ENCODE results near the gene CHST8. TPM values are rescaled to one million over a fixed set of nuclear protein-coding genes. Genes with fewer than 3 reads are reported as not detected.

Gene CHST8
- polyA plus RNA-seq, 1 experiment, result not detected

GRCh38 chr19:33810821-33811220, 189.1 kb downstream of the CHST8 start:
- no peak for TF ChIP-seq CTCF (IDR thresholded peaks at IDR 0.05; ENCODE audit: low read depth, low read length)
- Histone ChIP-seq H3K27me3 (ENCODE audit: control insufficient read depth, insufficient read depth, low read length) (no peaks in the 10 kb centered on the region), H3K9me3 (ENCODE audit: control insufficient read depth, insufficient read depth, low read length) (no peaks in the 10 kb centered on the region; the same call in 1 of the 2 replicates), H3K4me3 (ENCODE audit: low read depth, low read length) (no peak overlapping the region), H3K27ac (ENCODE audit: low read depth, low read length) (no peak overlapping the region)
- DNase-seq (ENCODE audit: low read depth, low spot score), result no peak
- ChIA-PET CTCF (interaction anchor here (1.7 kb wide), 1 partner anchor 16 kb away, joined by 6 read pairs; no protein-coding TSS in a partner anchor), POLR2A (no interaction called here)

- Histone ChIP-seq H3K27me3 (ENCODE audit: control insufficient read depth, insufficient read depth, low read length) (no peaks in the 10 kb centered on the region), H3K9me3 (ENCODE audit: control insufficient read depth, insufficient read depth, low read length) (no peaks in the 10 kb centered on the region; the same call in 1 of the 2 replicates), H3K27ac (ENCODE audit: low read depth, low read length) (no peak overlapping the region), H3K4me3 (ENCODE audit: low read depth, low read length) (no peak overlapping the region)
- TF ChIP-seq CTCF (IDR thresholded peaks at IDR 0.05; ENCODE audit: low read depth, low read length), result no peak
- no peak for DNase-seq (ENCODE audit: low read depth, low spot score)
- ChIA-PET POLR2A (no interaction called here), CTCF (no interaction called here)
Observed at GRCh38 chr19:33811246-33811645, 189.5 kb downstream of the CHST8 start.

- ChIA-PET POLR2A (interaction anchor here (0.5 kb wide), 1 partner anchor 1831 kb away, joined by 3 read pairs; no protein-coding TSS in a partner anchor), CTCF (no interaction called here)
- no peak for TF ChIP-seq CTCF (IDR thresholded peaks at IDR 0.05; ENCODE audit: low read depth, low read length)
- Histone ChIP-seq H3K27ac (ENCODE audit: low read depth, low read length) (no peak overlapping the region), H3K9me3 (ENCODE audit: control insufficient read depth, insufficient read depth, low read length) (no peaks in the 10 kb centered on the region; the same call in 1 of the 2 replicates), H3K27me3 (ENCODE audit: control insufficient read depth, insufficient read depth, low read length) (no peaks in the 10 kb centered on the region), H3K4me3 (ENCODE audit: low read depth, low read length) (no peak overlapping the region)
- no peak for DNase-seq (ENCODE audit: low read depth, low spot score)
Observed at GRCh38 chr19:33811736-33812387, 190.1 kb downstream of the CHST8 start.

GRCh38 chr19:33812388-33813330, 190.9 kb downstream of the CHST8 start:
- no peak for DNase-seq (ENCODE audit: low read depth, low spot score)
- H3K27me3 ChIP-seq (ENCODE audit: control insufficient read depth, insufficient read depth, low read length), result no peaks in the 10 kb centered on the region
- POLR2A ChIA-PET, result interaction anchor here (0.5 kb wide), 1 partner anchor 1830 kb away, joined by 3 read pairs; no protein-coding TSS in a partner anchor
- H3K4me3 ChIP-seq (ENCODE audit: low read depth, low read length), result no peak overlapping the region
- CTCF ChIA-PET, result interaction anchor here (0.8 kb wide), 1 partner anchor 284 kb away, joined by 3 read pairs; no protein-coding TSS in a partner anchor
- no peak overlapping the region for H3K27ac ChIP-seq (ENCODE audit: low read depth, low read length)
- no peaks in the 10 kb centered on the region; the same call in 1 of the 2 replicates for H3K9me3 ChIP-seq (ENCODE audit: control insufficient read depth, insufficient read depth, low read length)
- TF ChIP-seq CTCF (IDR thresholded peaks at IDR 0.05; ENCODE audit: low read depth, low read length), result no peak

Measured in AG04450 (cell line).